HUES6 (cell line): Measurements from ENCODE around the gene PYGB.

Source experiments
- H3K27ac ChIP-seq: 2 replicates; pipeline ENCODE4 v1.7.0; 2013; ENCODE audit warnings: low read depth, mild to moderate bottlenecking, low read length, inconsistent platforms
- H3K27me3 ChIP-seq: 2 replicates; pipeline ENCODE4 v1.6.1; 2013; ENCODE audit warnings: low read length; ENCODE audit not compliant: control insufficient read depth, insufficient read depth
- H3K36me3 ChIP-seq: 2 replicates; pipeline ENCODE4 v1.6.1; 2013; ENCODE audit warnings: low read length; ENCODE audit not compliant: control insufficient read depth, insufficient read depth
- H3K4me1 ChIP-seq: 2 replicates; pipeline ENCODE4 v1.6.1; 2013; ENCODE audit warnings: low read length; ENCODE audit not compliant: control insufficient read depth, insufficient read depth
- H3K4me3 ChIP-seq: 2 replicates; pipeline ENCODE4 v1.5.1; 2013; ENCODE audit warnings: low read depth, low read length
- H3K9ac ChIP-seq: one replicate; pipeline ENCODE4 v1.6.1; 2013; ENCODE audit warnings: mild to moderate bottlenecking, low read length
- H3K9me3 ChIP-seq: 2 replicates; pipeline ENCODE4 v1.6.1; 2013; ENCODE audit warnings: low read depth, low read length; ENCODE audit not compliant: control insufficient read depth, insufficient read depth

The PYGB gene

GRCh38 chr20:25280574-25281535 is 33.0 kb downstream of the PYGB start:
- no peaks in the 10 kb centered on the region for H3K4me1 ChIP-seq
- H3K36me3 ChIP-seq, result peaks cover 92% of the 10 kb centered on the region
- H3K9ac ChIP-seq, result no peak overlapping the region
- H3K4me3 ChIP-seq, result no peak overlapping the region
- no peaks in the 10 kb centered on the region for H3K27me3 ChIP-seq
- no peak overlapping the region for H3K27ac ChIP-seq
- H3K9me3 ChIP-seq, result no peaks in the 10 kb centered on the region

- Histone ChIP-seq H3K9ac (no peak overlapping the region), H3K36me3 (peaks cover 96% of the 10 kb centered on the region), H3K9me3 (no peaks in the 10 kb centered on the region), H3K27me3 (no peaks in the 10 kb centered on the region), H3K27ac (no peak overlapping the region), H3K4me3 (no peak overlapping the region), H3K4me1 (no peaks in the 10 kb centered on the region)
Observed at GRCh38 chr20:25281541-25281991, 33.7 kb downstream of the PYGB start.

- no peak overlapping the region for H3K4me3 ChIP-seq
- peaks cover 96% of the 10 kb centered on the region for H3K36me3 ChIP-seq
- H3K27me3 ChIP-seq, result no peaks in the 10 kb centered on the region
- no peak overlapping the region for H3K9ac ChIP-seq
- H3K4me1 ChIP-seq, result no peaks in the 10 kb centered on the region
- H3K9me3 ChIP-seq, result no peaks in the 10 kb centered on the region
- no peak overlapping the region for H3K27ac ChIP-seq
Observed at GRCh38 chr20:25282034-25282781, 34.3 kb downstream of the PYGB start.

DNA sequence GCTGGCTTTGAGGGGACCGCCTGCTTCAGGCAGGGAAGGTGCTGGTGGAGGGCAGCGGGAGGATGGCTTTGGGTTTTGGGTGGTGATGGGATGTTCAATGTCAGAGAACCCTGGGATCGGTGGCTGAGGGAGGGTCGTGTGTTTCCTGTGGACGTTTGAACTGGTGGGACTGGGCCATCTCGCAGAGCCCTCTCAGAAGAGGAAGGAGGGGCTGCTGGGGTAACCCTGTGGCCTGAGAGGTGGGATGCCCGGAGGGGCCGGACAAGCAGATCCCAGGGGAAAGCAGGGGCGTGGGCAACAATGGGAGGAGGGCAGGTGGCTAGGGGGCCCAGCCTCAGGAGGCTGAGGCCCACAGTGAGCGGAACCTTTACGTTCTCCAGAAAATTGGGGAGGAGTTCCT is 34.9 kb downstream of the PYGB start:
- no peaks in the 10 kb centered on the region for H3K4me1 ChIP-seq

GRCh38 chr20:25283221-25283951 is 35.5 kb downstream of the PYGB start:
- Histone ChIP-seq H3K4me1 (no peaks in the 10 kb centered on the region), H3K36me3 (peaks cover 95% of the 10 kb centered on the region), H3K27ac (no peak overlapping the region), H3K9me3 (no peaks in the 10 kb centered on the region), H3K27me3 (no peaks in the 10 kb centered on the region), H3K9ac (no peak overlapping the region), H3K4me3 (no peak overlapping the region)

More for the DNA sequence above, 34.9 kb downstream of the PYGB start:
- Histone ChIP-seq H3K9ac (no peak overlapping the region), H3K4me3 (no peak overlapping the region), H3K27me3 (no peaks in the 10 kb centered on the region), H3K36me3 (peaks cover 95% of the 10 kb centered on the region), H3K27ac (no peak overlapping the region), H3K9me3 (no peaks in the 10 kb centered on the region)

DNA sequence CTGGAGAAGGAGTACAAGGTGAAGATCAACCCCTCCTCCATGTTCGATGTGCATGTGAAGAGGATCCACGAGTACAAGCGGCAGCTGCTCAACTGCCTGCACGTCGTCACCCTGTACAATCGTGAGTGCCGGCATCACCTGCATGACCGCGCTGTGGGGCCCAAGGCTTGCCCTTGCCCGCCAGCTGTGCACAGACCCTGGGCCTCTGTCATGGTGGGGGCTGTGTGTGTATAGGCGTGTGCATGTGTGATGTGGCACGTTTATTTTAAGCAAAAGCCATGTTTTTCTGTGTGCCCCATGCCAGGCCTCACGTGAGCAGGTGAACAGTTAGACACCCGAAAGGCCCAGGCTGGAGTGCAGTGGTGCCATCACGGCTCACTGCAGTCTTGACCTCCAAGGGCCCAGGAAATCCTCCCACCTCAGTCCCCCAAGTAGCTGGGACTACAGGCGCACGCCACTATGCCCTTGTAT is 36.3 kb downstream of the PYGB start:
- H3K27me3 ChIP-seq, result no peaks in the 10 kb centered on the region
- H3K4me3 ChIP-seq, result no peak overlapping the region
- H3K9ac ChIP-seq, result no peak overlapping the region
- no peaks in the 10 kb centered on the region for H3K4me1 ChIP-seq
- H3K36me3 ChIP-seq, result peaks cover 95% of the 10 kb centered on the region
- H3K27ac ChIP-seq, result no peak overlapping the region
- H3K9me3 ChIP-seq, result no peaks in the 10 kb centered on the region

- Histone ChIP-seq H3K36me3 (peaks cover 94% of the 10 kb centered on the region), H3K9me3 (no peaks in the 10 kb centered on the region), H3K4me3 (no peak overlapping the region), H3K27me3 (no peaks in the 10 kb centered on the region), H3K4me1 (no peaks in the 10 kb centered on the region), H3K27ac (no peak overlapping the region), H3K9ac (no peak overlapping the region)
Observed at GRCh38 chr20:25285091-25285647, 37.3 kb downstream of the PYGB start.

DNA sequence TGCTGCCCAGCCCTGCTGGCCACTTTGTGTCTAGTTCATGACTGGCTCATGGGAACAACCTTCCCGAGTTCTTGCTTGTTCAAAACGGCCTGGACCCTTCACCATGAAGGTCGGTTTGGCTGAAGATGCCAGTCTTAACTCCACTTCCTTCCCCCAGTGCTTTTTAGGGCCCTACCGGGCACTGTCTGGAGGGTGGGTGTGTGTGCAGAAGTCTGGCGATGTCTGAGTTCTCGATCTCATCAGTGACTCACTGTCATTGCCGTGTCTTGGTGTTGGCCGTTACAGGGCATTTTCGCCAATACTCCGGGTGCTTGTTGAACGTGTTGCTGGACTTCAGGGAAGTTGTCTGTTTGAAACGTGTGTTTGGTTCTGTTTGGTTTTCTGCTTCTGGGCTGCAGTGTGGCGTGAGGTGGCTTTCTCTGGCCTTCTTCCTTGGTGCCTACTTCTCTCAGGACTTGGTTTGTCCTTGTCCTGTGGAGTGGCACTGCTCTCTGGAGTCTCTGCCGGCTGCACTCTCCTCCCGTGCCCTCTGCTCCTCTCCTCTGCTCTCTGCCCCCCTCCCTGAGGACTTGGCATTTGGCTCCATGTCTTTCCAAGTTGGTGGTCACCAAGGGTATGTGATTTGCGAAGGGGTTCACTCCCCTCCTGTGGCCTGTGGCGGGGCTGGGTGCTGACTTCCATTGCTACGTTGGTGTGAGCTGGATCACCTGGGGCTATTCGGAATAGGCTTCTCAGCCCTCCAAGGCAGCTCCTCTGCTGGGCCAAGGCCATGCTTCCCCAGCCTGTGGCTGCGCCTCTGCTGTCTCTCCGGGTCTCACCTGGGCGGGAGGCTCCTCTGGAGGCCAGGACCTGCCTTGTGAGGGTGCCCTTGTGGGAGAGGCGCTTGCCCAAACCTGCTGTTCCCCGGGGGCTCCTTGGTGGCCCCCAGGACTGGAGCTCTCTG is 38.2 kb downstream of the PYGB start:
- no peak overlapping the region for H3K9ac ChIP-seq
- H3K4me1 ChIP-seq, result no peaks in the 10 kb centered on the region
- no peak overlapping the region for H3K4me3 ChIP-seq
- no peaks in the 10 kb centered on the region for H3K9me3 ChIP-seq
- no peak overlapping the region for H3K27ac ChIP-seq
- no peaks in the 10 kb centered on the region for H3K27me3 ChIP-seq
- H3K36me3 ChIP-seq, result peaks cover 94% of the 10 kb centered on the region

- Histone ChIP-seq H3K27ac (no peak overlapping the region), H3K9ac (no peak overlapping the region), H3K27me3 (no peaks in the 10 kb centered on the region), H3K36me3 (peaks cover 94% of the 10 kb centered on the region), H3K9me3 (no peaks in the 10 kb centered on the region), H3K4me3 (no peak overlapping the region), H3K4me1 (no peaks in the 10 kb centered on the region)
Observed at GRCh38 chr20:25286917-25287316, 39.0 kb downstream of the PYGB start.
